Dermis microvascular lymphatic vessel endothelial cell (primary cell): ENCODE data around the gene DDX55. TPM values are rescaled to one million over a fixed set of nuclear protein-coding genes. Genes with fewer than 3 reads are reported as not detected.

Source experiments
- DNase-seq, 2 donors: peaks; one replicate each; pipeline versions ENCODE4 v3.0.0 to v3.0.0-alpha.2; 2010; ENCODE audit warnings: low read depth in 2 of 2
- total RNA-seq: library from RNA; depleted of rRNA; stranded (reverse); fragments of >200 nt; gene quantifications from 2 replicates; pipeline ENCODE4 v1.2.1, GENCODE V29; 2014

DDX55 gene
- total RNA-seq, 1 donor from 2014 or later = 8.6 TPM

GRCh38 chr12:123608182-123608581 lies 6.3 kb downstream of the DDX55 start:
- DNase-seq = no peak

- no peak for DNase-seq
Measured at GRCh38 chr12:123614110-123614509, 12.2 kb downstream of the DDX55 start.

GRCh38 chr12:123614531-123614930 lies 12.6 kb downstream of the DDX55 start:
- no peak for DNase-seq

GRCh38 chr12:123617144-123617543 lies 15.2 kb downstream of the DDX55 start:
- no peak for DNase-seq

GRCh38 chr12:123617580-123617979 lies 15.7 kb downstream of the DDX55 start:
- no peak for DNase-seq

- no peak for DNase-seq
Measured at GRCh38 chr12:123621101-123621500, 19.2 kb downstream of the DDX55 start.

GRCh38 chr12:123621619-123622530 lies 20.0 kb downstream of the DDX55 start:
- DNase-seq = no peak

GRCh38 chr12:123633379-123634141 lies 31.7 kb downstream of the DDX55 start, which contains the start of the genes EIF2B1 and GTF2H3:
Gene EIF2B1, minus strand, starts transcription at chr12:123633686. Its CDS starts 129 bp downstream, at chr12:123633557.
Gene GTF2H3, plus strand, starts transcription at chr12:123633829. Its CDS starts 31 bp downstream, at chr12:123633860.
- DNase-seq = peak; percentile 89 to 96

GRCh38 chr12:123634142-123634561 lies 32.3 kb downstream of the DDX55 start:
- no peak for DNase-seq

GRCh38 chr12:123643911-123644310 lies 42.0 kb downstream of the DDX55 start:
- no peak for DNase-seq

GRCh38 chr12:123645380-123645779 lies 43.5 kb downstream of the DDX55 start:
- no peak for DNase-seq

GRCh38 chr12:123645878-123646277 lies 44.0 kb downstream of the DDX55 start:
- no peak for DNase-seq

- no peak for DNase-seq
Measured at GRCh38 chr12:123648401-123648800, 46.5 kb downstream of the DDX55 start.

GRCh38 chr12:123654129-123654701 lies 52.3 kb downstream of the DDX55 start:
- no peak for DNase-seq

GRCh38 chr12:123655420-123655819 lies 53.5 kb downstream of the DDX55 start:
- DNase-seq = no peak

GRCh38 chr12:123656392-123656791 lies 54.5 kb downstream of the DDX55 start:
- no peak for DNase-seq

GRCh38 chr12:123657211-123657610 lies 55.3 kb downstream of the DDX55 start:
- no peak for DNase-seq

- peak; percentile 7 to 26 for DNase-seq
Measured at GRCh38 chr12:123659996-123660727, 58.3 kb downstream of the DDX55 start.

GRCh38 chr12:123667771-123668170 lies 65.9 kb downstream of the DDX55 start:
- DNase-seq = no peak
